Left ventricle myocardium inferior (tissue), 1 donor: ENCODE measurements around the gene TSPYL1. TPM values are rescaled to one million over a fixed set of nuclear protein-coding genes. Genes with fewer than 3 reads are reported as not detected.

Source experiments
- DNase-seq: peaks from one replicate; pipeline ENCODE4 v3.0.0-alpha.2; 2020
- H3K27ac ChIP-seq: fragments of 200-600 bp; replicated peaks from 2 replicates; pipeline ENCODE4 v1.8.0; 2021
- H3K27me3 ChIP-seq: fragments of 200-600 bp; 2 replicates; pipeline ENCODE4 v1.8.0; 2021; ENCODE audit warnings: low read depth
- H3K36me3 ChIP-seq: fragments of 200-600 bp; 2 replicates; pipeline ENCODE4 v1.8.0; 2021
- H3K4me1 ChIP-seq: fragments of 200-600 bp; 2 replicates; pipeline ENCODE4 v1.8.0; 2021
- H3K4me3 ChIP-seq: fragments of 200-600 bp; 2 replicates; pipeline ENCODE4 v1.8.0; 2021; ENCODE audit warnings: mild to moderate bottlenecking, moderate library complexity
- H3K9me3 ChIP-seq: fragments of 200-600 bp; replicated peaks from 2 replicates; pipeline ENCODE4 v1.8.0; 2021
- intact Hi-C: fragments of 100-400 bp; cut with micrococcal nuclease; formaldehyde crosslinking; loops from one replicate; pipeline ENCODE4 v1.11.0; 2022
- total RNA-seq: library from RNA; stranded (reverse); fragmentation: NEBNext Ultra II Directional; extraction: Animal tissue kit (Norgen Biotek cat#: 25700); gene quantifications from one replicate; pipeline ENCODE4 v1.2.1, GENCODE V29; 2021
- TF ChIP-seq, protein P1 (sequence below): fragments of 200-600 bp; IDR thresholded peaks from 2 replicates; pipeline ENCODE4 v1.8.0; 2021; ENCODE audit warnings: antibody characterized with exemption, mild to moderate bottlenecking, borderline replicate concordance
- donor health status: DM: no; HTN: yes; CAD: no; lungs with severe emphysema.

Gene TSPYL1
- total RNA-seq, 1 donor from 2014 or later: 89.5 TPM

DNA sequence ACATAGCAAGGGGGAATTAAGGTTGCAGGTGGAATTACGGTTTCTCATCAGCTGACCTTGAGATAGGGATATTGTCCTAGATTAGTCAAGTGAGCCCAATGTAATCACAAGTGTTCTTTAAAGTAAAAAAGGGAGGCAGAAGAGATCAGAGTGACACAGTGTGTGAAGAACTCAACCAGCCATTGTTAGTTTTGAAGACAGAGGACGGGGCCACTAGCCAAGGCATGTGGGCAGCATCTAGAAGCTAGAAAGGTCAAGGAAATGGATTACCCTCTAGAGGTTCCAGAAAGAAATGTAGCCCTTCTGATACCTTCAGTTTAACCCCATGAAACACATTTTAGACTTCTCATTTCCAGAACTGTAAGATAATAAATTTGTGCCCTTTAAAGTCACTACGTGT is 18.5 kb upstream of the TSPYL1 start:
- peaks cover 21% of the 10 kb centered on the region for H3K9me3 ChIP-seq
- H3K4me1 ChIP-seq: no peaks in the 10 kb centered on the region
- H3K4me3 ChIP-seq: no peak overlapping the region
- intact Hi-C loops: no loop called here
- no peak for DNase-seq
- H3K27me3 ChIP-seq: no peaks in the 10 kb centered on the region
- TF ChIP-seq, protein P1, sequence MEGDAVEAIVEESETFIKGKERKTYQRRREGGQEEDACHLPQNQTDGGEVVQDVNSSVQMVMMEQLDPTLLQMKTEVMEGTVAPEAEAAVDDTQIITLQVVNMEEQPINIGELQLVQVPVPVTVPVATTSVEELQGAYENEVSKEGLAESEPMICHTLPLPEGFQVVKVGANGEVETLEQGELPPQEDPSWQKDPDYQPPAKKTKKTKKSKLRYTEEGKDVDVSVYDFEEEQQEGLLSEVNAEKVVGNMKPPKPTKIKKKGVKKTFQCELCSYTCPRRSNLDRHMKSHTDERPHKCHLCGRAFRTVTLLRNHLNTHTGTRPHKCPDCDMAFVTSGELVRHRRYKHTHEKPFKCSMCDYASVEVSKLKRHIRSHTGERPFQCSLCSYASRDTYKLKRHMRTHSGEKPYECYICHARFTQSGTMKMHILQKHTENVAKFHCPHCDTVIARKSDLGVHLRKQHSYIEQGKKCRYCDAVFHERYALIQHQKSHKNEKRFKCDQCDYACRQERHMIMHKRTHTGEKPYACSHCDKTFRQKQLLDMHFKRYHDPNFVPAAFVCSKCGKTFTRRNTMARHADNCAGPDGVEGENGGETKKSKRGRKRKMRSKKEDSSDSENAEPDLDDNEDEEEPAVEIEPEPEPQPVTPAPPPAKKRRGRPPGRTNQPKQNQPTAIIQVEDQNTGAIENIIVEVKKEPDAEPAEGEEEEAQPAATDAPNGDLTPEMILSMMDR: no peak
- H3K36me3 ChIP-seq: no peaks in the 10 kb centered on the region
- H3K27ac ChIP-seq: no peak overlapping the region

DNA sequence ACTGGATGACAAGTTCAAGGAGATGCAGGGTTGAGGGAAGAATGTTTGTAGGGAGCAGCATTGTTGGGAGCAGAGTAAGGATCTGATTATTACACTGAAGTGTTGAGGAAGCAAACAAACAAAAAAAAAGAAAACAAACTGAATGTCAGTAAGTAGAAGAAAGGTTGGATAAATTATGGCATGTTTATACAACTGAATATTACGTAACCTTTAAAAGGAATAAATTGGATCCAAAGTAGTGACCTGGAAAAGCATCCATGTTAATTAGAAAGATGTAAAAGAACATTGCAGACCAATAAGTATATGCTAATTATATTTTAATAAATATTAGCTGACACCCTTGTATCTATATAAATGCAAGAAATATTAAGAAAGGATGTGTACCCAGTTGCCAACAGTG is 12.8 kb upstream of the TSPYL1 start:
- TF ChIP-seq, protein P1: no peak
- Histone ChIP-seq H3K27ac (no peak overlapping the region), H3K27me3 (no peaks in the 10 kb centered on the region), H3K9me3 (peaks cover 3% of the 10 kb centered on the region), H3K4me3 (no peak overlapping the region), H3K36me3 (no peaks in the 10 kb centered on the region), H3K4me1 (no peaks in the 10 kb centered on the region)
- no peak for DNase-seq
- intact Hi-C loops: no loop called here

DNA sequence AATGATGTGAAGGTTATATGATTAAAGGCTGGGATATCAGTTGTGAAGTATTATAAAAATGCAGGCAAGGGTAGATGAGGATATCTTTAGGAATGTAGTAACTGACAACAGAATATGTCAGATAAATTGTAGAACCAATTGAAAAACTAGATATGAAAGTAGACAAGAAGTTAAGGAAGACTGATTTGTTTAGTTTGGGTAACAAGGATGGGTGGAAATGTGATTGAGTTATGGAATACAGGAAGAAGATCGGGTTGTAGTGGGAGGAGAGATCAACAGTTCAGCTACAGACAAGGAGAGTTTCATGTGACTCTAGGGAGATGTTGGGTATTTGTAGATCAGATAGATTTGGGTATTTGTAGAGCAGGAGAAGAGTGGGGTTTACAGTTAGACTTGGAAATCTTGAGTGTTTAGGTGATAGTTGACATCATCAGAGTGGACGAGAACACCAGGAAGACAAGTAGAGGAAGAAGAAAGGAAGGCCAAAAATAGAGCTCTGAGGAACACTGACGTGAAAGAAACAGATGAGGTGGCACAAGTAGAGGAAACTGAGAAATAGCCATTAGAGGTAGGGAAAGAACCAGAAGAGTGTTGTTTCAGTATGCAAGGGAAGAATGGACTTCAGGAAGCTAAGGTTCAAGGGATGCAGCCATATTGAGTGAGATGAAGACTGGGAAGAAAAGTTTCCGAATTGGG is 12.1 kb upstream of the TSPYL1 start:
- Histone ChIP-seq H3K4me1 (no peaks in the 10 kb centered on the region), H3K9me3 (no peaks in the 10 kb centered on the region), H3K27ac (no peak overlapping the region), H3K4me3 (no peak overlapping the region), H3K27me3 (no peaks in the 10 kb centered on the region), H3K36me3 (no peaks in the 10 kb centered on the region)
- intact Hi-C loops: no loop called here
- DNase-seq: no peak
- TF ChIP-seq, protein P1: no peak

DNA sequence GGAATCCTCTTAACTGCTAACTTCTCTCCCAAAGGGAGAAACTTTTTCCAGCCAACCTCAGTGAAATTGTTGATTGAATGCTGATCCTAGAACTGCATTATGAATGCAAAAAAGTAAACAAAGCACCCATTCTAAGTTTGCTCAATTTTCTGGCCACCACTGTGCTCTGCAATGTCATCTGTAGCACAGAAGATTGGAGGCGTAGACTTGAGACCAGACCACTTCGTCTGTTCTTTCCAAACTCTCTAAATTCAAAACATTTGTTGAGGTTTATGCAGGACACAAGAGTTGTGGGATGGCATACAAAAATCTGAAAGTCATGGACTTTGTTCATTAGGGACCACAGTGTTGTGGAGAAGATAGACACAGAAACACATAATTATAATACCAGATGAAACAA is 11.1 kb upstream of the TSPYL1 start:
- H3K4me1 ChIP-seq: no peaks in the 10 kb centered on the region
- no peaks in the 10 kb centered on the region for H3K27me3 ChIP-seq
- intact Hi-C loops: no loop called here
- DNase-seq: no peak
- TF ChIP-seq, protein P1: no peak
- no peaks in the 10 kb centered on the region for H3K36me3 ChIP-seq
- H3K4me3 ChIP-seq: no peak overlapping the region
- no peak overlapping the region for H3K27ac ChIP-seq
- no peaks in the 10 kb centered on the region for H3K9me3 ChIP-seq

- Histone ChIP-seq H3K4me3 (no peak overlapping the region), H3K9me3 (no peaks in the 10 kb centered on the region), H3K4me1 (no peaks in the 10 kb centered on the region), H3K27ac (no peak overlapping the region), H3K27me3 (no peaks in the 10 kb centered on the region), H3K36me3 (no peaks in the 10 kb centered on the region)
- DNase-seq: no peak
- intact Hi-C loops: loop anchor here (5.0 kb wide), 1 partner anchor 242 kb away; no protein-coding TSS in a partner anchor
- TF ChIP-seq, protein P1: no peak
Observed at GRCh38 chr6:116289876-116290275, 10.1 kb upstream of the TSPYL1 start.
